GM12891 (cell line): ENCODE data around the gene SIX5.
A peak's percentile ranks its signal among the peaks of the same experiment; 100 is the strongest.

Source experiments
- DNase-seq: peaks from one replicate; pipeline ENCODE4 v3.0.0; 2011; ENCODE audit warnings: low spot score; ENCODE audit not compliant: insufficient read length
- FAIRE-seq: peaks from 2 replicates; lab custom pipeline; 2011; peaks lifted over from hg19 to GRCh38; lab: Jason Lieb, UNC
- PAX5 ChIP-seq: IDR thresholded peaks from 2 replicates; pipeline ENCODE4 v1.6.1; 2011; ENCODE audit warnings: low read length, moderate library complexity, mild to moderate bottlenecking; ENCODE audit not compliant: insufficient read depth, severe bottlenecking
- POLR2A ChIP-seq: IDR thresholded peaks from 2 replicates; pipeline ENCODE4 v1.6.1; 2011; ENCODE audit warnings: low read depth, low read length, control low read depth
- POLR2AphosphoS5 ChIP-seq: IDR thresholded peaks from 2 replicates; pipeline ENCODE4 v1.6.1; 2011; ENCODE audit warnings: low read depth, low read length, control low read depth
- POU2F2 ChIP-seq: IDR thresholded peaks from 2 replicates; pipeline ENCODE4 v1.6.1; 2011; ENCODE audit warnings: low read depth, mild to moderate bottlenecking, control low read depth, low read length, moderate library complexity
- SPI1 ChIP-seq: IDR thresholded peaks from 2 replicates; pipeline ENCODE4 v1.6.1; 2011; ENCODE audit warnings: low read depth, low read length, control low read depth
- TAF1 ChIP-seq: IDR thresholded peaks from 2 replicates; pipeline ENCODE4 v1.6.1; 2011; ENCODE audit warnings: low read depth, low read length, control low read depth

Gene SIX5

GRCh38 chr19:45793876-45794275, 24.8 kb upstream of the SIX5 start:
- FAIRE-seq: no peak
- no peak for TF ChIP-seq TAF1
- TF ChIP-seq POLR2AphosphoS5: no peak
- 0 out of 2 replicates have a peak, but pooled peaks have one; percentile 28 for TF ChIP-seq SPI1
- no peak for DNase-seq

GRCh38 chr19:45793178-45793564, 24.1 kb upstream of the SIX5 start:
- FAIRE-seq (no peak), DNase-seq (no peak)
- TF ChIP-seq POLR2A (no peak), SPI1 (no peak), POU2F2 (no peak), PAX5 (no peak), TAF1 (no peak), POLR2AphosphoS5 (no peak)

- FAIRE-seq: peak; percentile 99
- peak; percentile 97 for DNase-seq
- TF ChIP-seq TAF1 (peak; percentile 60; the same call in 1 of the 2 replicates), POLR2AphosphoS5 (peak; percentile 54; the same call in 1 of the 2 replicates), SPI1 (no peak), POU2F2 (no peak), PAX5 (peak; percentile 4), POLR2A (peak; percentile 72)
Observed at GRCh38 chr19:45792470-45793177, 23.6 kb upstream of the SIX5 start, which contains the start of gene DMWD. Gene DMWD, minus strand, starts transcription at chr19:45792845. Its CDS starts 89 bp downstream, at chr19:45792756.

- no peak for TF ChIP-seq POLR2A
- FAIRE-seq: peak; percentile 35
- DNase-seq: no peak
Observed at GRCh38 chr19:45791744-45792469, 22.9 kb upstream of the SIX5 start.

GRCh38 chr19:45790942-45791341, 21.9 kb upstream of the SIX5 start:
- TF ChIP-seq SPI1 (peak; percentile 87), POU2F2 (no peak)
- FAIRE-seq (peak; percentile 87), DNase-seq (no peak)

GRCh38 chr19:45789035-45789786, 20.2 kb upstream of the SIX5 start:
- TF ChIP-seq SPI1 (no peak), POLR2A (no peak), PAX5 (no peak), POU2F2 (no peak), POLR2AphosphoS5 (no peak), TAF1 (no peak)
- no peak for DNase-seq
- FAIRE-seq: no peak

- no peak for DNase-seq
- no peak for TF ChIP-seq SPI1
- TF ChIP-seq POLR2A: no peak
- no peak for TF ChIP-seq POLR2AphosphoS5
- no peak for TF ChIP-seq TAF1
- no peak for TF ChIP-seq PAX5
- TF ChIP-seq POU2F2: no peak
- FAIRE-seq: no peak
Observed at GRCh38 chr19:45786533-45786894, 17.5 kb upstream of the SIX5 start.

GRCh38 chr19:45785781-45786532, 16.9 kb upstream of the SIX5 start:
- FAIRE-seq: no peak
- TF ChIP-seq POLR2AphosphoS5 (no peak), SPI1 (no peak), TAF1 (no peak), POU2F2 (no peak), POLR2A (no peak; the same call in 1 of the 2 replicates), PAX5 (no peak)
- no peak for DNase-seq

GRCh38 chr19:45785097-45785496, 16.0 kb upstream of the SIX5 start:
- FAIRE-seq (no peak), DNase-seq (no peak)
- TF ChIP-seq POLR2AphosphoS5: no peak
